AG10803 (cell line): ENCODE measurements around the gene PLOD1.

ENCODE experiments used
- DNase-seq: peaks from one replicate; pipeline ENCODE4 v3.0.0; 2010; ENCODE audit warnings: low read depth
- H3K4me3 ChIP-seq: 2 replicates; pipeline ENCODE4 v1.5.1; 2011; ENCODE audit warnings: mild to moderate bottlenecking, low read length, control low read depth
- TF ChIP-seq, protein P1 (sequence below): conservative IDR thresholded peaks from 2 replicates; pipeline ENCODE4 v1.5.1; 2011; ENCODE audit warnings: mild to moderate bottlenecking, low read length, control low read depth, inconsistent platforms

The PLOD1 gene

DNA sequence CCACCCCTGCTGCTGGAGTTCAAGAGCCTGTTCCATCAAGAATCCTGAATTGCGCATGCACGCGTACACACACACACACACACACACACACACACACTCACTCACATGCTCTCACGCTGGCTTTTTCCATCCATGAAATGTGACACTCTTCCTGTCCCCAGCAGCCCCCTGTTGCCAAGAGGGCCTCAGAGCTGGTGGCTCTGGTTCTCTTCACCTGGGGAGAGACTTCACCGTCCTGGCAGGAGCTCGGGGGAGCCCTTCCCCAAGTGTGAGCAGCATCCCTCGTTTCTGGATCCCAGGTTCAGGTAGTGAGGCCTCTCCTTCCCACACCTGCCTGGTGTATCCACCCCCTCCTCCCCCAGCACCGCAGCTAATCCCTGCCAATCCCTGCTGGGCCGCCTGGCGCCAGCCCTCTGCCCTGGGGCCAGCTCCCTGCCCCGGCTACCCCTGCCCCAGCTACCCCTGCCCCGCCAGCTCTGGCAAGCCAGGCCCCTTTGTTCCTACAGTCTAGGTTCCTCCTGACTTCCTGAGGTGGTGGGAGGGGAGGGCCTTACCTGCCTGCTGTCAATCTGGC lies 9.9 kb downstream of the PLOD1 start:
- DNase-seq: no peak
- H3K4me3 ChIP-seq: no peak overlapping the region
- TF ChIP-seq, protein P1, sequence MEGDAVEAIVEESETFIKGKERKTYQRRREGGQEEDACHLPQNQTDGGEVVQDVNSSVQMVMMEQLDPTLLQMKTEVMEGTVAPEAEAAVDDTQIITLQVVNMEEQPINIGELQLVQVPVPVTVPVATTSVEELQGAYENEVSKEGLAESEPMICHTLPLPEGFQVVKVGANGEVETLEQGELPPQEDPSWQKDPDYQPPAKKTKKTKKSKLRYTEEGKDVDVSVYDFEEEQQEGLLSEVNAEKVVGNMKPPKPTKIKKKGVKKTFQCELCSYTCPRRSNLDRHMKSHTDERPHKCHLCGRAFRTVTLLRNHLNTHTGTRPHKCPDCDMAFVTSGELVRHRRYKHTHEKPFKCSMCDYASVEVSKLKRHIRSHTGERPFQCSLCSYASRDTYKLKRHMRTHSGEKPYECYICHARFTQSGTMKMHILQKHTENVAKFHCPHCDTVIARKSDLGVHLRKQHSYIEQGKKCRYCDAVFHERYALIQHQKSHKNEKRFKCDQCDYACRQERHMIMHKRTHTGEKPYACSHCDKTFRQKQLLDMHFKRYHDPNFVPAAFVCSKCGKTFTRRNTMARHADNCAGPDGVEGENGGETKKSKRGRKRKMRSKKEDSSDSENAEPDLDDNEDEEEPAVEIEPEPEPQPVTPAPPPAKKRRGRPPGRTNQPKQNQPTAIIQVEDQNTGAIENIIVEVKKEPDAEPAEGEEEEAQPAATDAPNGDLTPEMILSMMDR: no peak

DNA sequence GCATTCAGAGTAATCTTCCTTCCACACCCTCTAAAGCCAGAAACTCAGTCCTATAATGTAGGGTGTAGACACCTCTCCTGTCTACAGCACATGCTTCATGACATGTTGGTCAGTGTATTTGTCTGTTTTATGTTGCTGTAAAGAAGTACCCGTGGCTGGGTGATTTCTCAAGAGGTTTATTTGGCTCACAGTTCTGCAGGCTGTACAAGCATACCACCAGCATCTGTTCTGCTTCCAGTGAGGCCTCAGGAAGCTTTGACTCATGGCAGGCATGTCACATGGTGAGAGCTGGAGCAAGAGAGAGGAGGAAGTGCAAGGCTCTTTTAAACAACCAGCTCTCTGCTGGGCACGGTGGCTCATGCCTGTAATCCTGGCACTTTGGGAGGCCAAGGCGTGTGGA lies 12.1 kb downstream of the PLOD1 start:
- no peak for DNase-seq
- TF ChIP-seq, protein P1: no peak
- no peak overlapping the region for H3K4me3 ChIP-seq

DNA sequence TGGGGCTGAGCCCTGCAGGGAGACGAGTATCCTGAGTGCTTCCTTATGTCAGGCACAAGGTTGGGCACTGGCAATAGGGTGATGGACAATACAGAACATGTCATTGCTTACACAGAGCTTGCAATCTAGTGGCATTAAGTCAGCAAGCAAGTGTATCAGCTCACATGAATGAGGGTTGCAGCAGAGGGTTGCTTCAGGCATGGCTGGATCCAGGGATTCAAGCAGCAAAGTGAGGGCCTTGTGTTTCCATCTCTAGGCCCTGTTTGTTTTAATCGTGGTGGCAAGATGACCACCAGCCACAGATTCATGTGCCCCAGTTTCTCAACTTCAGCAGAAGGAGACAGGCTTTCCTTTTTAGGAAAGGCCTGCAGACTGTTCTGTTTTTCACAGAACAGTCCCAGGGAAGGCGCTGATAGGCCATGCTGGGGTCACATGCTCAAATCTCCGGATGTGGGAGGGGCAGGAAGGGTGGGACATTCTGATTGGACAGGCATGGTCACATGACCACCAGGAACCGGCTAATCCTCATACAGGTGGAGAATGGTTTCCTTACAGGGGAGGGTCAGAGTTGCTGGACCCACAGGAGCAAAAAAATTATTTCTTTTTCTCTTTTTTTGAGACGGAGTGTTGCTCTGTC lies 14.4 kb downstream of the PLOD1 start:
- TF ChIP-seq, protein P1: no peak
- no peak for DNase-seq
- H3K4me3 ChIP-seq: no peak overlapping the region

DNA sequence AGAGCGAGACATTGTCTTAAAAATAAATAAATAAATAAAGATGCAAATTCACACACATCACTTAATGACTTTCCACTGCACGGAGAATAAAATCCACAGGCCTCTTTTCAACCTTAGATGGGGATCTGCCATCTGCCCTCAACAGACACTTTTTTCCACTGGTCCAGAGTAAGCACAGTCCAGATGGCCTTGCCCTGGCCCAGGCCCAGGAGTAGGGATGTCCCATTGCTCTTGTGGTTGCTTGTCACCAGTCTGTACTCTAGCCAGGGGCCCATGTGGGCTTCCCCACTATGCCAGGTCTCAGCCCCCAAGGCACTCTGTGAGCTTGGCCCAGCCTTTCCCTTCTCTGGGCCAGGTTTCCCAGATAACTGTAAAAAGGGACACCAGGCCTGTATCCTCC lies 17.4 kb downstream of the PLOD1 start:
- no peak overlapping the region for H3K4me3 ChIP-seq
- no peak for DNase-seq
- TF ChIP-seq, protein P1: no peak

DNA sequence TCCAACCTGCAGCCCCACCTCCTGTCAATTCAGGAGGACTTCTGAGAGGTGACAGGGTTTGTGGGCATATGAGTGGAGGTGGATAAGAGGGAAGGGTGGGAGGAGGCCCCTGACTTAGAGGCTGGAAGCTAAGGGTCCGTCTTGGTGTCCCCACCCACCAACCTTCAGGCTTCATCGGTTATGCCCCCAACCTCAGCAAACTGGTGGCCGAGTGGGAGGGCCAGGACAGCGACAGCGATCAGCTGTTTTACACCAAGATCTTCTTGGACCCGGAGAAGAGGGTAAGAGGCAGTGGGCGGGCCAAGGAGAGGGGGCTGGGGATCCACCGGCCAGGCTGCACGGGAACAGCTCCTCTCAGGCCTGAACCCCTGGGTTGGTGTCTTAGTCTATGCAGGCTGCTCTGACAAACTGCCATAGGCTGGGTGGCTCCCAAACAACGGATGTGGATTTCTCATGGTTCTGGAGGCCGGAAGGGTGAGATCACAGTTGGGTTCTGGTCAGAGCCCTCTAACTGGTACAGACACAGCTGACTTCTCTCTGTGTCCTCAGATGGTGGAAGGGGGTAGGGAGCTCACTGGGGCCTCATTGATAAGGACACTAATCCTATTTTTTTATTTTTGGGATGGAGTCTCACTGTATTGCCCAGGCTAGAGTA lies 18.1 kb downstream of the PLOD1 start:
- no peak overlapping the region for H3K4me3 ChIP-seq
- DNase-seq: peak; percentile 12
- TF ChIP-seq, protein P1: no peak

DNA sequence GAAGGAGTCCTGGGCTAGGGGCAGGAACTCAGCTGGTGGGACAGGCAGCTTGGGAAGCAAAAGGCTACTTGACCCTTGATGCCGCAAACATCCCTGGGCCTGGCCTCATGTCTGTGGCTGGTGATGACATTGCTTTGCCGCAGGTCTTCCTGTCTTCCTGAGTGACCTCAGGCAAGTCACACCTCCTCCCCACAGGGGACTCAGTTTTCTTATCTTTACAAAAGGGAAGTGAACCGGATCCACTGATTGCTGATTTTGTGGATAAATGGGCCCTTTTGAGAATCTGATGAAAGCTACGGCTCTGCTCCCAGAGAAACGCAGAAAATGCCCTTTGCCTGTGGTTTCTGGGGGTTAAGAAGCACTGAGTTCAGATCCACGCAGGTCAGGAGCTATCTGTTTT lies 20.7 kb downstream of the PLOD1 start:
- no peak for DNase-seq
- no peak overlapping the region for H3K4me3 ChIP-seq
- TF ChIP-seq, protein P1: no peak

DNA sequence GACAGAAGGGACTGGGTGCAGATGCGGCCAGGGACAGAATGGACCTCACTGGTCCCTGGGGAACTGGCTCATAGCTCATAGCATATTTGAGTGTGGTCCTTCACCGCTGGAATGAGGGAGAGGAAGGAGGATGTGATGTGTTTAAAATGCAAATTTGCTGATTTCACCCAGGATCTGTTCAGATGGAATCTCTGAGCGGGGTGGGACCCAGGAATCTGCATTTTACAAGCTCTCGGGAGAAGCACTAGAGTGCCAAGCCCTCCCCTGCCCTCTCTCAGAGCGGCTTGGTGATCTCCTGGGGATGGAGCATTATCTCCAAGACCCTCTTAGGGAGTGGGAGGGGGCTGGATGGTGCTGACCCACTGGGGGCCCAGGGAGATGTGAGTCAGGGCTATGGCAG lies 22.9 kb downstream of the PLOD1 start:
- DNase-seq: no peak
- TF ChIP-seq, protein P1: no peak

More for the DNA sequence above, 22.9 kb downstream of the PLOD1 start:
- H3K4me3 ChIP-seq: no peak overlapping the region
